Thoracic aorta (tissue), 2 donors: Measurements from ENCODE around the gene NAA80. TPM values are rescaled to one million over a fixed set of nuclear protein-coding genes. Genes with fewer than 3 reads are reported as not detected.
"Not testable (repeated sequence)": the region's sequence is repeated elsewhere in the genome, so short reads cannot be mapped to it uniquely, and the experiment has no call there.

Experiments
- ATAC-seq: fragments of 150-250 bp; one replicate; pipeline ENCODE4 v1.8.0; 2017; ENCODE audit warnings: low read depth; ENCODE audit not compliant: insufficient number of reproducible peaks, low FRiP score
- DNase-seq: peaks from one replicate; pipeline ENCODE4 v3.0.0-alpha.2; 2020; ENCODE audit warnings: low spot score
- H3K27ac ChIP-seq, 2 donors: fragments of 200-600 bp; sonication (generic); 1 replicate in 1 of 2; 2 replicates in 1 of 2; pipeline ENCODE4 v1.5.1; 2016; ENCODE audit warnings: mild to moderate bottlenecking in 2 of 2, moderate library complexity in 2 of 2
- H3K27me3 ChIP-seq: fragments of 200-600 bp; sonication (generic); replicated peaks from 2 replicates; pipeline ENCODE4 v1.6.0; 2016; ENCODE audit warnings: mild to moderate bottlenecking; ENCODE audit not compliant: insufficient read depth
- H3K36me3 ChIP-seq: fragments of 200-600 bp; sonication (generic); one replicate; pipeline ENCODE4 v1.5.1; 2016
- H3K4me1 ChIP-seq, 2 donors: fragments of 200-600 bp; sonication (generic); 1 replicate in 1 of 2; 2 replicates in 1 of 2; pipeline versions ENCODE4 v1.5.1 to v1.6.0; 2016; ENCODE audit warnings: low read depth in 2 of 2, mild to moderate bottlenecking in 1 of 2; ENCODE audit not compliant: control insufficient read depth in 1 of 2
- H3K4me3 ChIP-seq: fragments of 200-600 bp; sonication (generic); 2 replicates; pipeline ENCODE4 v1.5.1; 2016; ENCODE audit warnings: mild to moderate bottlenecking
- H3K9me3 ChIP-seq: fragments of 200-600 bp; sonication (generic); 2 replicates; pipeline ENCODE4 v1.5.1; 2016
- total RNA-seq, 2 donors: library from RNA; depleted of rRNA; stranded (reverse); fragments of >200 nt; gene quantifications; one replicate each; pipeline versions ENCODE4 v1.1.0 to v1.2.3, GENCODE V29; 2016
- TF ChIP-seq, protein P1 (sequence below): fragments of 200-600 bp; sonication (generic); IDR thresholded peaks from one replicate; pipeline ENCODE4 v1.5.1; 2019; ENCODE audit warnings: antibody characterized with exemption

NAA80 gene
- total RNA-seq, 2 donors from 2014 or later, result 8.3 to 8.7 TPM

DNA sequence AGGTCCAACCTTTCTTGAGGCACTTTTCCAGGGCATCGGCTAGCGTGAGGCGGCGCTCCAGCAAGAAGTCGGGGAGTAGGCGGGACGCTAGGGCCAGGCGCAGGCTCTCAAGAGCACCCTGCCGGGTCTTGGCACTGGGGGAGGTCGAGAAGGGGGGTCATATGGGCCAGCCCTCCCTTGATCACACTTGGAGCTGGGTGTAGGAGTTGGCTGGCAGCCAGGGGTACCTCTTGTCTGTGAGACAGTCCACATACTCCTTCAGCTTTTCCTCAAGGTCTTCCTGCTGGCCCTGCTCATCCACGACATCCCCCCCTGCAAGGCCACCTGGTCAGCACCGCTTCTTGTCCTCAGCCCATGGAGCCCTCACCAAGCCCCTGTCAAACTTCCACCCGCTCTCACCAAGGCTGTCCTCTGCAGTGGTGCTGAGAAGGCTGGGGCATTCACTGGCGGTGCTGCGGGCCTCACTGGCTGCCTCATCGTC, 9.0 kb downstream of the NAA80 start:
- TF ChIP-seq, protein P1, sequence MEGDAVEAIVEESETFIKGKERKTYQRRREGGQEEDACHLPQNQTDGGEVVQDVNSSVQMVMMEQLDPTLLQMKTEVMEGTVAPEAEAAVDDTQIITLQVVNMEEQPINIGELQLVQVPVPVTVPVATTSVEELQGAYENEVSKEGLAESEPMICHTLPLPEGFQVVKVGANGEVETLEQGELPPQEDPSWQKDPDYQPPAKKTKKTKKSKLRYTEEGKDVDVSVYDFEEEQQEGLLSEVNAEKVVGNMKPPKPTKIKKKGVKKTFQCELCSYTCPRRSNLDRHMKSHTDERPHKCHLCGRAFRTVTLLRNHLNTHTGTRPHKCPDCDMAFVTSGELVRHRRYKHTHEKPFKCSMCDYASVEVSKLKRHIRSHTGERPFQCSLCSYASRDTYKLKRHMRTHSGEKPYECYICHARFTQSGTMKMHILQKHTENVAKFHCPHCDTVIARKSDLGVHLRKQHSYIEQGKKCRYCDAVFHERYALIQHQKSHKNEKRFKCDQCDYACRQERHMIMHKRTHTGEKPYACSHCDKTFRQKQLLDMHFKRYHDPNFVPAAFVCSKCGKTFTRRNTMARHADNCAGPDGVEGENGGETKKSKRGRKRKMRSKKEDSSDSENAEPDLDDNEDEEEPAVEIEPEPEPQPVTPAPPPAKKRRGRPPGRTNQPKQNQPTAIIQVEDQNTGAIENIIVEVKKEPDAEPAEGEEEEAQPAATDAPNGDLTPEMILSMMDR, result no peak
- H3K36me3 ChIP-seq, result peaks cover 27% of the 10 kb centered on the region
- H3K27ac ChIP-seq, result no peak overlapping the region
- DNase-seq (no peak), ATAC-seq (no peak)
- no peak overlapping the region for H3K4me3 ChIP-seq
- no peaks in the 10 kb centered on the region for H3K27me3 ChIP-seq
- H3K4me1 ChIP-seq, result peaks cover 8 to 21% of the 10 kb centered on the region in 2 donors
- H3K9me3 ChIP-seq, result no peaks in the 10 kb centered on the region

DNA sequence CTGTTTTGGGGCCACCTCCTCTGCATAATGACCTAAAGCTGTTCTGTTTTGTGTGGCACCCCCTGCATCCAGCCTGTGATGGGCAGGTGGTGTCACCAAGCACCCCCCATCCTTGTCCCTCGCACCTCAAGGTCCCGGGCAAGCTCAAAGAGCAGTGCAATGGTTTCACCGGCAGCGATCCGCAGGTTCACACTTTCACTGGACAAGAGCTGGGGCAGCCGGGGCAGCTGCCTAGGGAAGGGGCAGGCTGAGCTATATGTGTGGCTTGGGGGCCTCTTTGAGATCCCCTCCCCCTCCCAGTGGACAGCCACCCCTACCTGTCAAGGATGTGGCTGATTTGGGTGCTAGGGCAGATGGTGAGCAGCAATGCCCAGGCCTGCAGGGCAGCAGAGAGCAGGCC, 10.1 kb downstream of the NAA80 start:
- Histone ChIP-seq H3K36me3 (peaks cover 27% of the 10 kb centered on the region), H3K27me3 (no peaks in the 10 kb centered on the region), H3K9me3 (no peaks in the 10 kb centered on the region), H3K4me3 (no peak overlapping the region), H3K27ac (no peak overlapping the region), H3K4me1 (peaks cover 8 to 21% of the 10 kb centered on the region in 2 donors)
- ATAC-seq (no peak), DNase-seq (no peak)
- TF ChIP-seq, protein P1, result no peak

DNA sequence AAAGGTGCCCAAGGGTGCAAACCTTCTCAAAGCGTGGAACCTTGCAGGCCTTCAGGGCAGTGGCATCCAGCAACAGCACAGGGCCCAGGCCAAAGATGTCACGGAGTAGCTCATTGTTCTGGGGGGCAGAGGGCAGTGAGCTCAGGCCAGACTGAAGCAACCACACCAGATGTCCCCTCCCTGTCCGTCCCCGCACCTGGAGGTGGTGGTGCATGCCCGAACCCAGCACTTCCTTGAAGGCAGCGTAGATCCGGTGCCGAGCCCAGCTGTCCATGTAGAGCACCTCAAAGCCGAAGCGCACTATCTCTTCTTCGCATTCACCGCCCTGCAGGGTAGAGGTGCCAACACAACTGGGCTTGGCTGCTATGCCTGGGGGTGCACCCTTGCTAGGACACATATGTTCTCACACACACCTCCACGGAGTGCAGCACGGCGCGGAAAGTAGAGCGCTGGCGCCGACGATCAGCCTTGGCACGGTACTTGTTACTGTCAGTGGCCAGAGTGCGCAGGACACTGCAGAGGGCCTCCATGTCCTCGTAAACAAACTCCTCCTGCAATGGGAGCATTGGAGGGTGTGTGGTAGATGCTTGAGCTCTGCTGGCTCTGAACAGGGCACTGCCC, 10.7 kb downstream of the NAA80 start:
- ATAC-seq, result no peak
- Histone ChIP-seq H3K9me3 (no peaks in the 10 kb centered on the region), H3K36me3 (peaks cover 27% of the 10 kb centered on the region)

DNA sequence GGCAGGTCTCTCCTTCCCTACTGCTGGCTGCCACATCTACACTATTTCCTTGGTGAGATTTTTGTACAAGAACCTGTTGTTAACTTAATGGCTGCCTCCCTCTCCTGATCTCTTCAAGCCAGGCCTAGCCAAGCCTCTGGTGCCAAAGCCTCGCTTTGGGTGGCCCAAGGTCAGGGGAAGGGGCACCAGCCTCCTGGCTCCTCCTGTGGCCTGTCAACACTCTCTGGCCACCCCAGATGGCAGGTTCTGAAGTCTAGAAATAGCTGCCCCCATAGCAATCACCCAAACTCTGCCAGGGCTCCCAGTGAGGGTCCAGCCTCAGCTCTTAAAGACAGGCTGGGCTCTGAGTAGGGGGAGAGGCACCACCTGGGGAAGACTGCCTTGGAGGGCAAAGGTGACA, 11.9 kb downstream of the NAA80 start:
- H3K9me3 ChIP-seq, result no peaks in the 10 kb centered on the region
- H3K27me3 ChIP-seq, result no peaks in the 10 kb centered on the region
- DNase-seq (no peak), ATAC-seq (no peak)
- TF ChIP-seq, protein P1, result no peak
- peaks cover 27% of the 10 kb centered on the region for H3K36me3 ChIP-seq
- H3K4me3 ChIP-seq, result no peak overlapping the region
- no peak overlapping the region for H3K27ac ChIP-seq
- H3K4me1 ChIP-seq, result peaks cover 5 to 10% of the 10 kb centered on the region in 2 donors

More for the DNA sequence above, 10.7 kb downstream of the NAA80 start:
- Histone ChIP-seq H3K4me1 (peaks cover 8 to 20% of the 10 kb centered on the region in 2 donors), H3K4me3 (no peak overlapping the region), H3K27ac (no peak overlapping the region), H3K27me3 (no peaks in the 10 kb centered on the region)
- TF ChIP-seq, protein P1, result no peak
- DNase-seq, result no peak

DNA sequence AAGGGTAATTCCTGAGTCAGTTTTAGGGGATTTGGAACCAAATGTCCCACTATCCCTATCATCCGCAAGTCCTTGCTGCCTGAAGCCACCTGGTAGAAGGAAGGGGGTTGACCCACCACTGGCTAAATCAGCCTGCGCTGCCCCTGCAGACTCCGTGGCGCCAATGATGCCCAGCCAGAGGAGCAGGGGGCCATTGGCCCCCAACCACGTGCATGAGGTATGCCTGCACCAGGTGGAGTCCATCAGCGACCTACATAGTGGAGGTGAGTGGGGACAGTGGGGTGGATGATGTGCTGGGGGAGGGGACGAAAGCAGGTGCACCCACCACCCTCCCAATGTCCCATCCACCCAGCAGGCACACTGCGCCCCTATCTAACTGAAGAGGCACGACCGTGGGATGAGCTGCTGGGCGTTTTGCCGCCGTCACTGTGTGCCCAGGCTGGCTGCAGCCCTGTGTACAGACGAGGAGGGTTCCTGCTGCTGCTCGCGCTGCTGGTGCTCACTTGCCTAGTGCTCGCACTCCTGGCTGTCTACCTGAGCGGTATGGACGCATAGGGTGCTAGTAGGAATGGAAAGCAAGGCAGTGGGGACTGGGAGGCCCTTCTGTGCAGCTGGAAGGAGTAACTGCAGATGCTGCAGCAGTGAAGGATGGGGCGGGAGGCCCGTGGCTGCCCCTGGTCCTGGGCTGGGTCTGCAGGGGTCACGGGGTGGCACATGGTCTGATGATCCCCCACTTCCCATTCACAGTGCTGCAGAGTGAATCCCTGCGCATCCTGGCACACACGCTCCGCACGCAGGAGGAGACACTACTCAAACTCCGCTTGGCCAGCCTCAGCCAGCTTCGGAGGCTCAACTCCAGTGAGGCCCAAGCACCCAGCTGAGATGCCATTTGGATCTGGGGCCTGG, 12.6 kb downstream of the NAA80 start:
- DNase-seq, result no peak
- Histone ChIP-seq H3K4me3 (no peak overlapping the region), H3K4me1 (peaks cover 5 to 9% of the 10 kb centered on the region in 2 donors), H3K36me3 (peaks cover 27% of the 10 kb centered on the region), H3K27me3 (no peaks in the 10 kb centered on the region), H3K9me3 (no peaks in the 10 kb centered on the region), H3K27ac (no peak overlapping the region)
- ATAC-seq, result no peak
- TF ChIP-seq, protein P1, result no peak

DNA sequence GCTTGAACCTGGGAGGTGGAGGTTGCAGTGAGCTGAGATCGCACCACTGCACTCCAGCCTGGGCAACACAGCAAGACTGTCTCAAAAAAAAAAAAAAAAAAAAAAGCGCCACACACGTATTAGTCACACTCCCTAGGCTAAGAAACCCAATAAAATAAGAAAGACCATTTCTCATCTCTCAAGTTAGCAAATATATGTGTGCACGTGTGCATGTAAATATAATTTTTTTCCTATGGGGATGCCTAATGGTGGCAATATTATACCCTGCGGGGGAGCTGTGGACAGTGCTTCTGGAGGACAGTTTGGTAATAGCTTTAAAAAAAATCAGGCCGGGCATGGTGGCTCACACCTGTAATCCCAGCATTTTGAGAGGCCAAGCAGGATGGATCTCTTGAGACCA, 15.1 kb downstream of the NAA80 start:
- H3K27ac ChIP-seq, H3K27me3 ChIP-seq, H3K9me3 ChIP-seq, H3K4me3 ChIP-seq, H3K4me1 ChIP-seq, DNase-seq, ATAC-seq: not testable (repeated sequence)
- peaks cover 19% of the 10 kb centered on the region for H3K36me3 ChIP-seq
